GM19023 (cell line): ENCODE measurements around the gene UGT1A10.

Source experiments
- ATAC-seq: cut with Tn5 transposase; IDR thresholded peaks from one replicate; pipeline ENCODE4 v1.9.1; 2021; ENCODE audit warnings: mild to moderate bottlenecking, moderate library complexity; ENCODE audit not compliant: unreplicated experiment

Gene UGT1A10

GRCh38 chr2:233801357-233802131 is 165.3 kb downstream of the UGT1A10 start:
- ATAC-seq, result no peak

GRCh38 chr2:233802132-233802815 is 166.0 kb downstream of the UGT1A10 start:
- no peak for ATAC-seq

GRCh38 chr2:233803292-233803911 is 167.2 kb downstream of the UGT1A10 start:
- ATAC-seq, result no peak

- no peak for ATAC-seq
These were observed 167.7 kb downstream of the UGT1A10 start for GRCh38 chr2:233803994-233804393.

GRCh38 chr2:233807215-233807865 is 171.1 kb downstream of the UGT1A10 start:
- no peak for ATAC-seq

- ATAC-seq, result no peak
These were observed 172.0 kb downstream of the UGT1A10 start for GRCh38 chr2:233807966-233808935.

- no peak for ATAC-seq
These were observed 174.1 kb downstream of the UGT1A10 start for GRCh38 chr2:233810385-233810784.

GRCh38 chr2:233811087-233811486 is 174.8 kb downstream of the UGT1A10 start:
- no peak for ATAC-seq

- no peak for ATAC-seq
These were observed 175.5 kb downstream of the UGT1A10 start for GRCh38 chr2:233811732-233812131.

- no peak for ATAC-seq
These were observed 177.2 kb downstream of the UGT1A10 start for GRCh38 chr2:233813236-233814055.

GRCh38 chr2:233814056-233814835 is 178.0 kb downstream of the UGT1A10 start:
- ATAC-seq, result no peak

GRCh38 chr2:233815861-233816260 is 179.6 kb downstream of the UGT1A10 start:
- no peak for ATAC-seq

GRCh38 chr2:233816334-233816733 is 180.1 kb downstream of the UGT1A10 start:
- no peak for ATAC-seq

- ATAC-seq, result no peak
These were observed 180.5 kb downstream of the UGT1A10 start for GRCh38 chr2:233816771-233817170.

GRCh38 chr2:233817361-233817911 is 181.2 kb downstream of the UGT1A10 start:
- no peak for ATAC-seq

GRCh38 chr2:233817995-233818638 is 181.9 kb downstream of the UGT1A10 start:
- ATAC-seq, result no peak

- no peak for ATAC-seq
These were observed 182.7 kb downstream of the UGT1A10 start for GRCh38 chr2:233818639-233819621.
